Muscle layer of colon (tissue), 2 donors: ENCODE results near the gene NPFFR1.
"Not testable (repeated sequence)": the region's sequence is repeated elsewhere in the genome, so short reads cannot be mapped to it uniquely, and the experiment has no call there.

ENCODE experiments used
- H3K27ac ChIP-seq: one replicate; pipeline ENCODE4 v1.7.0; 2013; ENCODE audit warnings: low read depth, mild to moderate bottlenecking, low read length, moderate library complexity
- H3K27me3 ChIP-seq, 2 donors: one replicate each; pipeline ENCODE4 v1.7.0; 2013; ENCODE audit warnings: low read length in 2 of 2, mild to moderate bottlenecking in 2 of 2; ENCODE audit not compliant: insufficient read depth in 2 of 2, control insufficient read depth in 1 of 2
- H3K36me3 ChIP-seq: one replicate; pipeline ENCODE4 v1.7.0; 2013; ENCODE audit warnings: mild to moderate bottlenecking, low read length; ENCODE audit not compliant: insufficient read depth
- H3K4me1 ChIP-seq: one replicate; pipeline ENCODE4 v1.7.0; 2013; ENCODE audit warnings: mild to moderate bottlenecking, low read length; ENCODE audit not compliant: insufficient read depth
- H3K4me3 ChIP-seq, 2 donors: one replicate each; pipeline ENCODE4 v1.7.0; 2013; ENCODE audit warnings: low read length in 2 of 2, low read depth in 1 of 2, mild to moderate bottlenecking in 1 of 2, moderate library complexity in 1 of 2
- H3K9ac ChIP-seq: one replicate; pipeline ENCODE4 v1.7.0; 2013; ENCODE audit warnings: low read length
- H3K9me3 ChIP-seq: one replicate; pipeline ENCODE4 v1.7.0; 2013; ENCODE audit warnings: mild to moderate bottlenecking, low read length
- donor health status: abdominal sarcoma.
- donor health status: Adenocarcinoma of cecum.

Gene NPFFR1

GRCh38 chr10:70250961-70251680 is 32.7 kb downstream of the NPFFR1 start:
- no peak overlapping the region for H3K27ac ChIP-seq
- no peak overlapping the region for H3K9ac ChIP-seq

GRCh38 chr10:70247360-70247759 is 36.4 kb downstream of the NPFFR1 start:
- no peak overlapping the region for H3K27ac ChIP-seq
- no peaks in the 10 kb centered on the region for H3K36me3 ChIP-seq
- no peaks in the 10 kb centered on the region for H3K9me3 ChIP-seq
- no peak overlapping the region for H3K4me3 ChIP-seq
- no peaks in the 10 kb centered on the region for H3K4me1 ChIP-seq
- peaks cover 0 to 4% of the 10 kb centered on the region in 2 donors for H3K27me3 ChIP-seq
- H3K9ac ChIP-seq: no peak overlapping the region

More at GRCh38 chr10:70250961-70251680, 32.7 kb downstream of the NPFFR1 start:
- Histone ChIP-seq H3K9me3 (no peaks in the 10 kb centered on the region), H3K36me3 (no peaks in the 10 kb centered on the region), H3K4me3 (no peak overlapping the region), H3K27me3 (peaks cover 14 to 27% of the 10 kb centered on the region in 2 donors), H3K4me1 (no peaks in the 10 kb centered on the region)

DNA sequence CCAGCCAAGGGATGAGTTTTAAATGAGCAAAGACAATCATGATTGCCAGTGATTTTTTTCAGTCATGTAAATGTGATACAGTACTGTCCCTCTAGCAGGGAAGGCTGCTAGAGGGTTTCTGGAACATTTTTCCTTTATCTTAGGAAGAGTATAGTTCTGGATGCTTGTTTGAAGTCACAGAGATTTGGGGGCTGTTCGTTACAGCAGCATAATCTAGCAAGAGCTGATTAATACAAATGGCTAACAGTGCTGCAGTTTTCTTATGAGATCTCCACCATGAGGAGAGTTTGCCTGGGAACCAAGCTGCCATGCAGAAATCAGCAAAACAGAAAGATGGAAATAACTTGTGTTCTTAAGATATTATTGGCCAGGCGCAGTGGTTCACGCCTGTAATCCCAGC is 42.7 kb downstream of the NPFFR1 start:
- H3K4me3 ChIP-seq: no peak overlapping the region
- H3K9me3 ChIP-seq: no peaks in the 10 kb centered on the region
- no peaks in the 10 kb centered on the region for H3K27me3 ChIP-seq
- H3K36me3 ChIP-seq: no peaks in the 10 kb centered on the region
- no peak overlapping the region for H3K27ac ChIP-seq
- no peaks in the 10 kb centered on the region for H3K4me1 ChIP-seq
- H3K9ac ChIP-seq: no peak overlapping the region

- not testable (repeated sequence) for H3K27ac ChIP-seq, H3K4me3 ChIP-seq, H3K36me3 ChIP-seq, H3K9me3 ChIP-seq, H3K9ac ChIP-seq, H3K4me1 ChIP-seq, H3K27me3 ChIP-seq
These were observed 43.8 kb downstream of the NPFFR1 start for GRCh38 chr10:70239986-70240385.

GRCh38 chr10:70239077-70239976 is 44.5 kb downstream of the NPFFR1 start:
- H3K36me3 ChIP-seq, H3K4me3 ChIP-seq, H3K9ac ChIP-seq, H3K27me3 ChIP-seq, H3K4me1 ChIP-seq, H3K9me3 ChIP-seq, H3K27ac ChIP-seq: not testable (repeated sequence)

DNA sequence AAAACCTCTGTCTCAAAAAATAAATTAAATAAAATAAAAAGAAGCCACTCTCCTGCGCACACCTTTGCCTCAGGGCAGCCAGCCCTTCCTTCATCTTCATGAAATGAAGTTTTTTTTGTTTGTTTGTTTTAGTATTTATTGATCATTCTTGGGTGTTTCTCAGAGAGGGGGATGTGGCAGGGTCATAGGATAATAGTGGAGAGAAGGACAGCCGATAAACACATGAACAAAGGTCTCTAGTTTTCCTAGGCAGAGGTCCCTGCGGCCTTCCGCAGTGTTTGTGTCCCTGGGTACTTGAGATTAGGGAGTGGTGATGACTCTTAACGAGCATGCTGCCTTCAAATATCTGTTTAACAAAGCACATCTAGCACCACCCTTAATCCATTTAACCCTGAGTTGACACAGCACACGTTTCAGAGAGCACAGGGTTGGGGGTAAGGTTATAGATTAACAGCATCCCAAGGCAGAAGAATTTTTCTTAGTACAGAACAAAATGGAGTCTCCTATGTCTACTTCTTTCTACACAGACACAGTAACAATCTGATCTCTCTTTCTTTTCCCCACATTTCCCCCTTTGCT is 45.8 kb downstream of the NPFFR1 start:
- H3K36me3 ChIP-seq, H3K4me1 ChIP-seq: not testable (repeated sequence)

DNA sequence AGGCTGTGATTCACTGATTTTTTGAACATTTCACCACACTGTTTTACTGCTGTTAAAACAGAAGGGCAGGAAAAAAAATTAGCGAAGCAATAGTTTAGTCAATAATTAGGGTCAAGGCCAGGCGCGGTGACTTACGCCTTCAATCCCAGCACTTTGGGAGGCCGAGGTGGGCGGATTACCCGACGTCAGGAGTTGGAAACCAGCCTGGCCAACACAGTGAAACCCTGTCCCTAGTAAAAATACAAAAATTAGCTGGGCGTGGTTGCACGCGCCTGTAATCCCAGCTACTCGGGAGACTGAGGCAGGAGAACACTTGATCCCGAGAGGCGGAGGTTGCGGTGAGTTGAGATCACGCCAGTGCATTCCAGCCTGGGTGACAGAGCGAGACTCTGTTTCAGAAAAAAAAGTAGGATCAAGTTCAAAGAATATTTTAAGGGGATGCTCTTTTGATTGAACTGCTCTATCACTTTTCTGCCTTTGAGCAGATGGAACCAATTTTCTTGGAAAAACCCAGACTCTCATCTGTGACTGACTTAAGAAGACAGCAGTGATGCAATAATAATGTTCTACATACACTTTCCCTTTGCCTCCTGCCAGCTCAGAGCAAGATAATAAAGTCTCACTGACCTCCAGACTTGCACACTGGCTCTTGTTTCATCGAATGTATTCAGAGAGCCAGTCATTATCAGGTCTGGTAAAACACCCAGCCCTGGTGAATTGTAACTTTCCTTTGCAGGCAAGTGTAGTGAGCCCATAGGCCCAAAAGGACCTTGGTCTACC is 48.9 kb downstream of the NPFFR1 start:
- Histone ChIP-seq H3K9me3 (no peaks in the 10 kb centered on the region), H3K9ac (no peak overlapping the region), H3K4me1 (peaks cover 8% of the 10 kb centered on the region), H3K27me3 (no peaks in the 10 kb centered on the region), H3K36me3 (no peaks in the 10 kb centered on the region), H3K27ac (no peak overlapping the region), H3K4me3 (no peak overlapping the region)

More for the DNA sequence above, 45.8 kb downstream of the NPFFR1 start:
- not testable (repeated sequence) for H3K9me3 ChIP-seq, H3K27me3 ChIP-seq, H3K4me3 ChIP-seq, H3K27ac ChIP-seq, H3K9ac ChIP-seq

DNA sequence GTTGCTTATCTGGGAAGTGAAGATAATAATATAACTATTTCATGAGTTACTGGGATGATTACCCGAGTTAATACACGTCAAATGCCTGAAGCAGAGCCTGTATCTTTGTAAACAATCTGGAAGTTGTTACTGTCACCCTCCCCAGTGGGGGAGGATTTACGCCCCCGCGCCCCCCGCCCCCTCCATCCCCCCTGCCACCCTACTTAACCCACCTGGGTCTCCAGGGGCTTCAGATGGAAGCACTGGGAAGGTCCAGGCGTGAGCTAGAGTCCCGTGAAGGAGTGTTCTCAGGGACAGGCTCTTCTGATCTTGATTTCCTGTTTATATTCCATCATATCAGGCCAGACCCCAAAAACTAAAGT is 49.9 kb downstream of the NPFFR1 start:
- Histone ChIP-seq H3K4me1 (peaks cover 9% of the 10 kb centered on the region), H3K9ac (peak overlapping the region; percentile 70), H3K27ac (peak overlapping the region; percentile 86), H3K4me3 (peak overlapping the region; percentile 89), H3K36me3 (no peaks in the 10 kb centered on the region), H3K27me3 (no peaks in the 10 kb centered on the region), H3K9me3 (no peaks in the 10 kb centered on the region)

GRCh38 chr10:70233109-70233938 is 50.5 kb downstream of the NPFFR1 start, which contains the start of gene PPA1:
PPA1 (minus strand) TSS chr10:70233429; CDS start chr10:70233327, 102 bp downstream.
- H3K27ac ChIP-seq: peak within 1 kb of the TSS; percentile 86
- H3K4me3 ChIP-seq: peak within 1 kb of the TSS; percentile 89
- H3K36me3 ChIP-seq: no peaks in the 10 kb centered on the region
- H3K9me3 ChIP-seq: no peaks in the 10 kb centered on the region
- peaks cover 15% of the 10 kb centered on the region for H3K4me1 ChIP-seq
- H3K27me3 ChIP-seq: no peaks in the 10 kb centered on the region
- H3K9ac ChIP-seq: peak within 1 kb of the TSS; percentile 74

DNA sequence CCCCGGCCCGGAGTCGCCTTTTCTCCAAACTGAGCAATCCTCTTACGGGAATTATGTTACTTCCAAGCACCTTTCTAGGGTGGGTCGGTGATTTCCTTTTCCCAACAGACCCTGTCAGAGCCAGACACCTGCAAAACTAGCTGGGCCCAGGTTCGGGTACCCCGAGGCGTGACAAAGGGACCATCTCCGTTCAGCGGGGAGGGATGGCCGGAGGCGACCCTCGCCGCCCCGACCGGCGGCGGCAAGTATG is 51.0 kb downstream of the NPFFR1 start:
- peak overlapping the region; percentile 89 for H3K4me3 ChIP-seq
- H3K4me1 ChIP-seq: peaks cover 20% of the 10 kb centered on the region
- peak overlapping the region; percentile 86 for H3K27ac ChIP-seq
- H3K9ac ChIP-seq: peak overlapping the region; percentile 74
- no peaks in the 10 kb centered on the region for H3K36me3 ChIP-seq
- H3K27me3 ChIP-seq: no peaks in the 10 kb centered on the region
- no peaks in the 10 kb centered on the region for H3K9me3 ChIP-seq
